Fibroblast of gingiva (primary cell): ENCODE results near the gene STPG3.

Experiments
- DNase-seq: peaks from one replicate; pipeline ENCODE4 v3.0.0-alpha.2; 2011; ENCODE audit warnings: low read depth

STPG3 gene

DNA sequence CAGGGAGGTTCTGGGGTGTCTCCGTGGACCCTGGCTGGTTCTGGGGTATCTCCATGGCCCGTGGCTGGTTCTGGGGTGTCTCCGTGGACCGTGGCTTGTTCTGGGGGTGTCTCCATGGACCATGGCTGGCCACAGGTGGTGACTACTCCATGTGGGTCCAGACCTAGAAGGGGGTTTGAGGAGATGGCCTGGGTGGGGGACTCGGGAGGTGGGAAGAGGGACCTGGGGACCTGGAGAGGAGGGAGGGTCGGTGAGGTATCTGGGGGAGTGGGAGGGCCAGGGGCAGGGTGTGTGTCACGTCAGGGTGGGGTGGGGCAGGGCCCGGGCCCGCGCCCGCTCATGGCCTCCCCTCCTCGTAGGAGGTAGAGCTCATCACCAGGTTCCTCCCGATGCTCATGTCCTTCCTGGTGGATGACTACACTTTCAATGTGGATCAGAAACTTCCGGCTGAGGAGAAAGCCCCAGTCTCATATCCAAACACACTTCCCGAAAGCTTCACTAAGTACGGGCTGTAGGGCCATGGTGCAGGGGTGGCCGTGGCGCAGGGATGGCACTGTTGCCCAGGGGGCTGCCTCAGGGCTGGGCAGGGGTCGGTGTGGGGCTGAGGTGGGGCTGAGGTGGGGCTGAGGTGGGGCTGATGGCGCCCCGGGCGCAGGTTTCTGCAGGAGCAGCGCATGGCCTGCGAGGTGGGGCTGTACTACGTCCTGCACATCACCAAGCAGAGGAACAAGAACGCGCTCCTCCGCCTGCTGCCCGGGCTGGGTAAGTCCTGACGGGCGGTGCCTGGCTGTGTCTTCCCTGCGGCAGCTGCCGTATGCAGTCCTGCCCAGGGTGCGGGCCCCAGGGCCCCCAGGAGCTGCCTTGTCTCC, 15.7 kb downstream of the STPG3 start:
- no peak for DNase-seq

DNA sequence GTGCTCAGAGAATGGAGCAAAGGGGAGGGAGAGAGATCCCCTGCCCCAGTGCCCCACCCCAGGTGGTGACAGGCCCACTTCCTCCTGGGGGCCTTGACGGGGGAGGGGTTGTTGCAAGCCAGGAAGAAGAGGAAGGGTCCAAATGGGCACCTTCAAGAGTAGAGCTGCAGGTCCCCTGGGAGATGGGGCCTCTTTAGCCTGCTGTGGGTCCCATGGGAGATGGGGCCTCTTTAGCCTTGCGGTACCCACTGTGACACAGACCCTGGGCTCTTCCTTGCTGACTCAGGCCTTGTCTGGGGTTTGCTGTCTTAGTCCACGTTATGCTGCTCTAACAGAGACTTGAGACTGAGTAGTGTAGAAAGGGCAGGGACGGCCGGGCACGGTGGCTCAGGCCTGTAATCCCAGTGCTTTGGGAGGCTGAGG, 16.9 kb downstream of the STPG3 start:
- DNase-seq, result no peak

DNA sequence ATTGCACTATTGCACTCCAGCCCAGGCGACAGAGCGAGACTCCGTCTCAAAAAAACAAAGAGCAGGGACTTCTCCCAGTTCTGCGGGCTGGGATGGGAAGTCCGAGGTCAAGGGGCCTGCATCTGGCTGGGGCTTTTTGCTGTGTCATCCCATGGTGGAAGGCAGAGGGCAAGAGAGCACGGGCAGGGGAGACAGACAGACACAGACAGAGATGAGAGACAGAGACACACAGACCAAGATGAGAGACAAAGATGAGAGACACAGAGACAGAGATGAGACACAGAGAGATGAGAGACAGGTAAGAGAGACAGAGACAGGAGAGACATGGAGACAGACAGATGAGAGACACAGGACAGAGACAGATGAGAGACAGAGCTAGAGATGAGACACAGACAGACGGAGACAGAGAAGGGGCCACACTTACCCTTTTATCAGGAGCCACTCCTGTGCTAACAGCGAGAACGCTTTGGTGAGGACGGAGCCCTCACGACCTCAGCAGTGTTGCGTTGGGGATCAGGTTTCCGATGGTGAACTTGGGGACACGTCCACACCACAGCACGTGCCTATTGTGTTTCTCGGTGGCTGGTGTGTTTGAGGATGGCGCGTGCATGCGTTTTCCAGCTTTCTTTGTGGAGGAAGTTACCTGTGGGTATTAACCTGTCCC, 17.6 kb downstream of the STPG3 start:
- DNase-seq, result no peak

DNA sequence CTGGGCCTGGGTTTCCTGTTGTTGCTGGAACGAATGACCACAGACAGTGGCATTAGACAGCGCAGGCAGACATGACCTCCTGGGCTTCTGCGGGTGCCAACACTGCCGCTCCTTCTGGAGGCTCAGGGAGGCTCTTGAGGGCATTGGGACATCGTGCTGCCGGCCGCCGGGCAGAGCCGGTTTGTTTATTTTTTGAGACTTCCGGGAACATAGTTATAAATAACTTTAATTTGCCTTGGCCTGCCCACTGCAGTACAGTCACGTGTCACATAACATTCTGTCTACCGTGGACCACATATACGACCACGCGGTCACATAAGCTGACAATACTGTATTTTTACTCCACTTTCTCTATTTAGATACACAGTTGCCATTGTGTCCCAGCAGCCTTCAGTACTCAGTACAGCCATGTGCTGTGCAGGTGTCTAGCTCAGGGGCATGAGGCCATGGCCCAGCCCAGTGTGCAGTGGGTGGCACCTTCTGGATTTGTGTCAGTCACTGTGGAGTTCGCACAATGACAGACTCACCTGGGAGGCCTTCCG, 18.2 kb downstream of the STPG3 start:
- peak; percentile 91 for DNase-seq

DNA sequence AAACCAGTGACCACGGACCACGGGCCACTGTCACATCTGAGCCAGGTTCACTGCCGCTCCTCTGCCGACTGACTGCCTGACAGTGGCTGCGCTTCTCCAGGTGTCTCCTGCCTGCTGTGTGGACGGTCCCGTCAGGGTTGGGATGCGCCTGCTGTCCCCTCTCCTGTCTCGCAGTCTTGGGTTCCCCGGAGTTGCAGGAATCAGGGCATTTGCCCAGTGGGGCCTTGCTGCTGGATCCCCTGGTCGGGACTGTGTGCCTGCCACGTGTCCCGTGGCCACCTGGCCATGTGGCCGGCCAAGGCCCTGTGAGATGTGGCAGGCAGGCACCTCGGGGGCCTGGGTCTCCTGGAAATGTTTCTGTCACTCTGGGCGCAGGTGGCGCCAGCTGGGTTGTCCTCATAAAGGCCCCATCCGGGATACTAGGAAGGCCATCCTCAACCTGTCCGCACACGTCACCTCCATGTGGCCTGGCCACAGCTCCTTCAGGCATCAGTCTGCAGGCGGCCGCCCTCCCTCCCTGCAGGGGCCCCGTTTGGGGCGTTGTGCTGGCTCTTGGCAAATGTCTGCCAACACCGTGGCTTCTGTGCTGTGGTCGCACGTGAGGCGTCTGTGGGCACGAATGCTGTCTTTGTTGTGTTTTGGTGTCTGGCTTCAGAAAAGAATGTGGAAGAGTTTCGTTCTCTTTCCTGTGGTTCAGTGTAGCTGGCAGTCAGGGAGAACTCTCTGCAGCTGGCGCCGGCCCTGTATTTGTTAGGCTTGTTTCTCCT, 20.0 kb downstream of the STPG3 start:
- DNase-seq, result no peak

DNA sequence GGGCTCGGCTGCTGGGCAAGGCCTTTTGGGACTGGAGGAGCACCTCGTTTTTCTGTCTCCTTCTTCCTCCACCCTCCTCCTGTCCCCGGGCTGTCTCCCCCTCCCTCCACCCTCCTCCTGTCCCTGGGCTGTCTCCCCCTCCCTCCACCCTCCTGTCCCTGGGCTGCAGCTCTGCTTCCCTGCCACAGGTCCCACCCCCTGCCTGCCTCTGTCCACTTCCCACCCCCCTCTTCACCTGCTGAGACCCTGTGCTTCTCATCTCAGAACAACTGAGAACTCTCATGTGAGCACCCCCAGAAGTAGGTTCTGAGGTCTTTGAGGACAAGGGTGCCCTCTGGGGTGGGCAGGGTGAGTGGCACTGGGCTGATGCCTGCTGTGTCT, 20.6 kb downstream of the STPG3 start:
- DNase-seq, result no peak

DNA sequence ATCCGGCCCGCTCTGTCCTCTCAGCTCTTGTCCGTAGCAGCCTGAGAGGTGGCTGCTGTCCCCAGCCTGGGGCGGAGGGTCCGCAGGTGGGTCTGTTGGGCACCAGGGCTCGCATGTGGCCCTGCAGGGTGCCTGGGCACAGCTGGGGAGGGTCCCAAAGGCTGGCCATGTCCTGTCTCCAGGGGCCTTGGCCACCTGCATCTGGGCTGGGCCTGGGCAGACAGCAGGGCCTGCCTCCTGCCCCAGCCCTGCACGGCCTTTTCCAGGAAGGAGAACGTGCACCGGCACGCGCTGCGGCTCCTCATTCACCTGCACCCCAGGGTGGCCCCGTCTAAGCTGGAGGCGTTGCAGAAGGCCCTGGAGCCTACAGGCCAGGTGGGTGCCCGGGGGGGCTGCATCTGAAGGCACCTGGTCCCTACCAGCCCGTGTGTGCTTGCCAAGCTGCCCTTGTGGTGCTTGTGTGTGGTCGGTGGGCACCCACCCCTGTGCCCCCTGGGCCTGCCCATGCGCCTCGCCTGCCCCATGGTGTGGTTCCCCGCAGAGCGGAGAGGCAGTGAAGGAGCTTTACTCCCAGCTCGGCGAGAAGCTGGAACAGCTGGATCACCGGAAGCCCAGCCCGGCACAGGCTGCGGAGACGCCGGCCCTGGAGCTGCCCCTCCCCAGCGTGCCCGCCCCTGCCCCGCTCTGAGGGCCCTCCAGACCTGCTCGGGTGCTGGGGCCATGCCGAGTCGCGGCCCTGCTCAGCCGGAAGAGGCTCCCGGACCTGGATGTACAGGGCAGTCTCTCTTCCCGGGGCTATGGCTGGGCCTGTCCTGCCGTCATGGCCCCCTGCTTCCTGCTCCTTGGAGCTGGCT, 21.4 kb downstream of the STPG3 start:
- no peak for DNase-seq

DNA sequence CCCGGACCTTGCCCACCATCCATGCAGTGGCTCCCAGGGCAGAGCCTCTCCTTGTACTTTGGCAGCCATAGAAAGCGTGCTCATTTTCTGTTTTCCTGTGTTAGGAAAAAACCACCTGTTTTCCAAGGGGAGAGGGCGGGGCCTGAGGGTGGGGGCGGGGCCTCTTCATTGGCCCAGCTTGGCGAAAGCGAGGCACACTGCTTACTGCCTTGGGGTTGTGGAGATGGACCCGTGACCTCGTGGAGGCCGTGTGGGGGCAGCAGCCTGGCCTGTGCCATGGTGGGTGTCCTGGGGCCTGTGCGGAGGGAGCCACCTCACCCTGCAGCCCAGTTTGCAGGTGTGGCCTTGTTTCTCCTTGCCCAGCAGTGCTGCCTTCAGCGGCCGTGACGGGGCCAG, 22.0 kb downstream of the STPG3 start:
- no peak for DNase-seq

DNA sequence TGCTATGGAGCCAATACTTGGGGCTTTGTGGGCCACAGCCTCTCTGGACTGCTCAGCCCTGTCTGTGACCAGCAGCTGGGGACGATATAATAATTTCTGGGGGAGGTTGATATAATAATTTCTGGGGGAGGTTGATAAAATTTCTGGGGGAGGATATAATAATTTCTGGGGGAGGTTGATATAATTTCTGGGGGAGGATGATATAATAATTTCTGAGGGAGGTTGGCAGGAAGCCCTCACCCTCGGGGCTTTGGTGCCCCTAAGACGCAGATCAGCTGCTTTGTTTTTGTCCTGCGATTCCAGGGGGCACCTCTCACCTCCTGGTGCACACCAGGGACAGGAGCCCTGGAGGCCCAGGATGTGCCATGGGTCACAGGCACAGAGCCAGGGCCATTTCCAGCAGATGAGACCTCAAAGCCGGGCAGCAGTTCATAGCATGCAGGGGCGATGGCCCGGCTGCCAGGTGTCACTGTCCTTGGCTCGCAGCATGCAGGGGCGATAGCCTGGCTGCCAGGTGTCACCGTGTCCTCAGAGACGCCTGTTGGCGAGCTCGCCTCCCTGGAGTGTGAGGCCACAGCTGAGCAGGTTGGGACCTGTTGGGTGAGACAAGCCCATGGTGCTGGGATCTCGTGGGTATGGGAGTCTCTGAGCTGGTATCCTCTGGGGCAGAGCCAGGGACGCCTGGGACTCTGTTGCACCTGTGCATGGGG, 22.7 kb downstream of the STPG3 start:
- DNase-seq, result no peak

DNA sequence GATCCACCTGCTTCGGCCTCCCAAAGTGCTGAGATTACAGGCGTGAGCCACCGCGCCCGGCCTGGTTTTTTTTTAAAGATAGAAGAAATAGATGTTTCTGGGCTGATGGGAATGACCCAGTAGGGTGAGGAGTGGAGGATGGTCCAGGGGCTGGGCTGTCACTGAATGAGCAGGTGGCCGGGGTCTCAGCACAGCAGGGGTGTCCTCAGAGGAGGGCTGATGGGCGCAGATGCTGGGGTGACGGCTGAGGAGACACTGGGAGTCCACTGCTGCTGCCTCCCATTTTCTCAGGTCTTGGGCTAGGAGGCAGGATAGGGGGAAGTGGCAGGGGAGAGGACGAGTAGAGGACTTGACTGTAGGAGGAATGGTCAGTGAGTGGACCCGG, 24.1 kb downstream of the STPG3 start:
- no peak for DNase-seq

DNA sequence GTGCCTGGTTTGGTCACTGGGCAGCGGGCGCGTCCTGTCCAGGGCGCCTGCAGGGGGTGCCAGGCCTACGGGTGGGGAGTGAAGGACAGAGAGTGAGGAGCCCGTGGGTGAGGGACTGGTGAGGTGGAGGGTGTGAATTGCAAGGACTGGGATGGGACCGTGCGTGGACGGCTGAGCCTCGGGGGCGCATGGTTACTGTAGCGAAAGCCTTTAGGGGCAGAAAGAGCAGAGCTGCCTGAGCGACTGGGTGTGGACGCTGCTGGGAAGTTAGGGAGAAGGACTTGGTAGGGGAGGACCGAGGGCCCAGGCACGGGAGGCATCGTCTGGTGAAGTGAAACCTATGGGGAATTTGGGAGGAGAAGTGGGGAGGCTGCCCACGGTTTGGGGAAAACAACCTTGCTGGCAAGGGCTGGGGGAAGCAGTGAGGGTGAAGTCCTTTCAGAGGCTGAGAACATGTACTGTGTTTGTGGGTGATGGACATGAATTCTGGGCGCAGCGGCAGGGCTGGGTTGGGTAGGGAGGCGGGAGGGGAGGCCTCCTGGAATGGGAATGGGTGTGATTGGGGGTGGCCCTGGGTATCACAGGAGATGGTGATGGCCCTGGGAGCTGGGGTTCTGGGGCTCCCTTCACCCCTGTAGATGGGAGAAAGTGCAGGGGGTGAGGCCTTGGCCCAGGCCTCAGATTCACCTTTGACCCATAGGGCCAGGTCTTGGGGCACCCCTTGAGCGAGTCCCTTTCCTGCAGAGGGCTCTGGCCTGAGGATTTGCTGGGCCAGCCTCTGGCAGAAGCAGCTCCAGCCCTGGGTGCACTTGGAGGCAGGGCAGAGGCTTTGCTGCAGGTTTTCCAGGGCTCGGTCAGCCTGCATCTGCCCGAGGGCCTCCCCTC, 24.7 kb downstream of the STPG3 start:
- no peak for DNase-seq

DNA sequence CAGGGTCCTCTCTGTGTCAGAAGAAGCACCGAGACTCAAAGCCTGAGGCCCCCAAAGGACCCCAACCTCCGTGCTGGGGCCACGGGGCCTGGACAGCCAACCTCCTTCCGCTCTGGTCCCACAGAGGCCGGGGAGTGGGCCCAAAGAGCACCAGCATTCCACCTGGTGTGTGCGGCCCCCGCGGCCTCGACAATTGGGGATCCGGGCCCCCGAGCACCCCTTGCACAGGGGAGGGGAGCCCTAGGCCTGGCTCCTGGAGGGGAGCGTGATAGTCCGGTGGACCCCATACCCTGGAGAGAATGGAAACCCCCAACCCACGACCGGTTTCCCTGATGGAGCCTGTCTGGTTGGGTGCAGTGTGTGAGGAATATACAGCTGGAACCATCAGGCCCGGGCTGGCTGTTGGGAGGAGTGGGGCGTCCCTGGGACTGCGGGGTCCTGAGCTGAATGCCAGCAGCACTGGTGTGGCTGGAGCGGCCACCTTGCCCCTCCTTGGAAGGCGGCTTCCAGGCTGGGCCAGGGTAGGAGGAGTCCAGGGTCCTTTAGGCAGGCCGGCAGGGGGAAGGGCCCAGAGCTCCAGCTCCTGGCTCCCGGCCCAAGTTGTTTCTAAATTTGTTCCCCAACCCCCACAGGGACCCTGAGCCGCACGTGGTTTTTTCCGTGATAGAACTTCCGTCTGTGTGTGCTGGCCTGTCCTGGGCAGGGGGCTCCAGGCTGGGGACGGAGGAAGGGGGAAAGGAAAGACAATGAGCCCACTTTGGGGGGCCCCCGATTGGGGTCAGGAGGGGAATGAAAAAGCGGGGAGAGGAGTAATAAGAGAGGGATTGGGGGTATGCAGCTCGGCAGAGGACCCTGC, 25.6 kb downstream of the STPG3 start:
- peak; percentile 63 for DNase-seq

DNA sequence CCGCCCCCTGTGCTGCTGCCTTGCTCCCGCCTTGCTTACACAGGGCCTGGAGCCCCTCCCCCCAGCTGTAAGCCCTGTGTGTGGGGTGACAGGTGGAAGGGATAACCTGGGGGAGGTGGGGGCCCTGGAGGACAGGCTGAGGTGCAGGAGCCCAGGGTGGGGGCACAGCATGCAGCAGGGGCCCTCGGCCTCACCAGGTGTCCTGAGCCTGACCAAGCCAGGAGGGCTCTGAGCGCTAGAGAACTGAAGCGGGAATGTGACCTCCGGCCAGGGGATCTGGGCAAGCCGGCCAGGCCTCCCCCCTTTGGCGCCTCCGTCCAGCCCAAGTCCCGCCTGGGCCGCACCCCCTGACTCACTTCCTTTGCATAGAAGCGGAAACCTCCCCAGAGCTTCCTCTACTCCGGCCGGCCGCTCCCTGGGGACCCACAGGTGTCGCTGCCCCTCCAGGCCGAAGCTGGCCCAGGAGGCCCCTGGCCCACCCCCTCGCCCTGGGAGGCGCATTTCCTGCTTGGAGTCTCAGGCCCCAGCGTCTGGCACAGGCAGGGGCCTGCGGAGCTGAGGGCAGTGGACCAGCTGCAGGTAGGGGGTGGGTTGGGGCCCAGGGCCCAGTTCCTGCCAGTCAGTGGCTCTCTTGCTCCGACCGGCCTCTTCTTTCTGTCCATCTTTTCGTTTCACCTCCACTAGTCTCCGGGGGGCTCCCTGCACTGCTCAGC, 26.4 kb downstream of the STPG3 start, which contains the start of gene TOR4A:
TSS of gene TOR4A (plus strand) at position 398 of the 713 bp plus-strand sequence. CDS start 964 bp downstream, outside the sequence.
- DNase-seq, result peak; percentile 75

DNA sequence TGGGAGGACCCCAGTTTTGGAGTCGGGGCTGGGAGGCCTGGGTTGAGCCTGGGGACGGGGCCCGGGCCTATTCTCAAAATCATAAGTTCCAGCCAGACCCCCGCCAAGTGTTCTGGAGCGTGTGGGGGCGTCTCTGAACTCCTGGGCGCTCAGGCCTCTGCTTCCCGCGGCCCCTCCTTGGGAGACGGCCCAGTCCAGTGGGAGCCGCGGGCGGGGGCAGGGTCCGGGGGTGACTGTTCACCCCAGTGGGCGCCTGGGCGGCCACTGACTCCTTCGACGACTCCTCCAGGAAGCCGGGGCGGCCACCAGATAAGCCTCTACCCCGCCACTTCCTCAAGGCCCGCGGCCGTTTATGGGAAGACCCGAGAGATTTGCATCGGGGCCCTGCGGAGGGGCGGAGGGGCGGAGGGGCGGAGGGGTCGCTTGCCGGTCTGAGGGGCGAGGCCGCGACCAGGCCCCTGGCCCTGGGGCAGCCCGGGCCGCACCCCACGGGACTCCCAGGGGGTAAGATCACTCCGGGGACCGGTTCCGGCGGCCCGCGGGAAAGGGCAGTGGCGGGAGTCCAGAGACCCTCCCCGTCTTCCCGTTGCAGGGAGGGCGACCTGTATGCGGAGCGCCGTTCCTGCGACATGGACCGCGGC, 27.1 kb downstream of the STPG3 start:
- no peak for DNase-seq

DNA sequence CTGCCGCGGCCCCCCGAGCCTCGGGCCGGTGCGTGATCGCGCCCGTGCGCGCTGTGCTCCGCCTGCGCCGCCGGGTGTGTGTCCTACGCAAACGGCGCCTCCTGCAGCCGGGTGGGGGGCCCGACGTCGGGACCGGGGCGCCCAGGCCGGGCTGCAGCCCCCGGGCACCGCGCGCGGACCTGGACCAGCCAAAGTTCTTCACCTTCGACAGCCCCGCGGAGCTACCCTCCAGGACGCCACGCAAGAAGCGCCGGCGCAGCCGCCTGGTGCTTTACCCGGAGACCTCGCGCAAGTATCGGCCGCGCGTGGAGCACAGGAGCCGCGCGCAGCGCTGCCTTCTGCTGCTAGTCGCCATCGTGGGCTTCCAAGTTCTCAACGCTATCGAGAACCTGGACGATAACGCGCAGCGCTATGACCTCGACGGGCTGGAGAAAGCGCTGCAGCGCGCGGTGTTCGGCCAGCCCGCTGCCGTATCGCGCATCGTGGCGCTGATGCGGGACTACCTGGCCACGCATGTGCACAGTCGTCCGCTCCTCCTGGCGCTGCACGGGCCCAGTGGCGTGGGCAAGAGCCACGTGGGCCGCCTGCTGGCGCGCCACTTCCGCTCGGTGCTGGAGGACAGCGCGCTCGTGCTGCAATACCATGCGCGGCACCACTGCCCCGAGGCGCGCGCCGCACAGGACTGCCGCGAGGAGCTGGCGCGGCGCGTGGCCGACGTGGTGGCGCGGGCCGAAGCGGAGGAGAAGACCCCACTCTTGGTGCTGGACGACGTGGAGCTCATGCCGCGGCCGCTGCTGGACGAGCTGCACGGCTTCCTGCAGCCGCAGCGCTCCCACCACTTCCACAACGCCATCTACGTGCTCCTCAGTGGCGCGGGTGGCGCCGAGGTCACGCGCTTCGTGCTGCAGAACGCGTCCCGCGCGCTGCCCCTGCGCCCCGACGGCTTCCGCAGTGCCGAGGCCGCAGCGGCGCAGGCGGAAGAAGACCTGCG, 27.9 kb downstream of the STPG3 start:
- DNase-seq, result no peak

DNA sequence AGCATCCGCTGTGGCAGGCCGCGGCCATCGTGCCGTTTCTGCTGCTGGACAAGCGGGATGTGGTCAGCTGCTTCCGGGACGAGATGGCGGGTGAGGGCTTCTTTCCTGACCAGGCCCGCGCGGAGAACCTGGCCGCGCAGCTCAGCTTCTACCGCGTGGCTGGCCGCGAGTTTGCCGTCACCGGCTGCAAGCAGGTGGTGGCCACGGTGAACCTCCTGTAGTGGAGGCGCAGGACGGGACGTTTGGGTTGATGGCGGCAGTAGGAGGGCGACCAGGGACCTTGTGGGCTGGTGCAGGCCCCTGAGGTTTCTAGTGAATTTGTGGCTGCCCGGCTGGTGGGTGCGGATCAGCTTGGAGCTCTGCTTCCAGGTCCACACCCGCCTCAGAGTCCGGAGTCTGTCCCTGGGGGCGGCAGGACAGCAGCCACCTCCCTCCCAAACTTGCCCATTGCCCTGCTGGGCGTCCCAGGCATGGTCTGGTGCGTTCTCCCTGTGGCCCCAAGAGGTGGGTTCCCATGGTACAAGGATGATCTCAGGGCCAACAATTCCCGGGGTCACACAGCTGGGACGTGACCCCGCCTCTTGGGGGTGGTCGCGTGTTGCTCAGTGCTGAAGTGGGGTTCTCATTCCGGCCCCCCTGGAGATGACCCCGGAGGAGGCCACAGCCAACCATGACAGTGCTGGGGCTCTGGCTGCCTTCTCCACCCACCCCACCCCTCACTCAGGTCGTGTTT, 28.8 kb downstream of the STPG3 start:
- DNase-seq, result no peak
